Measurements from ENCODE around the gene HSPA12A.

DNA sequence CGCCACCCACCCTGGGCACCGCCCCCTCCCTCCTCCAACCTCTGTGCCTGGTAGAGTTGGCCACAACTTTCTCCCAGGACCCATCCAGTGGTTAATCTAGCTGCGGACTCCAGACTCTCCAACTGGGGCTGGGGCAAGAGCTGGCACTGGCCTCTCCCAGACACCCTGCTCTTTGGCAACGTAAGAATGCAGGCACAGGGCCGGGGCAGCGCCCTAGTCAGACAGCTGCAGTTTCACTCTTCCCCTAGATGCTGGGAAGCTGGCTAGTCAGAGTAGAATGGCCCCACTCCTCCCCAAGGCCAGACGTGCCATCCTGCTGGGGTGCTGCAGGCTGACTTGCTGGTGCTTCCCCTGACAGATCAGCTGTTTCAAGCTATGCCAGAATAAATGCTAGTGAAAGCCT is 22.1 kb downstream of the HSPA12A start:
- TF ChIP-seq, protein P1, sequence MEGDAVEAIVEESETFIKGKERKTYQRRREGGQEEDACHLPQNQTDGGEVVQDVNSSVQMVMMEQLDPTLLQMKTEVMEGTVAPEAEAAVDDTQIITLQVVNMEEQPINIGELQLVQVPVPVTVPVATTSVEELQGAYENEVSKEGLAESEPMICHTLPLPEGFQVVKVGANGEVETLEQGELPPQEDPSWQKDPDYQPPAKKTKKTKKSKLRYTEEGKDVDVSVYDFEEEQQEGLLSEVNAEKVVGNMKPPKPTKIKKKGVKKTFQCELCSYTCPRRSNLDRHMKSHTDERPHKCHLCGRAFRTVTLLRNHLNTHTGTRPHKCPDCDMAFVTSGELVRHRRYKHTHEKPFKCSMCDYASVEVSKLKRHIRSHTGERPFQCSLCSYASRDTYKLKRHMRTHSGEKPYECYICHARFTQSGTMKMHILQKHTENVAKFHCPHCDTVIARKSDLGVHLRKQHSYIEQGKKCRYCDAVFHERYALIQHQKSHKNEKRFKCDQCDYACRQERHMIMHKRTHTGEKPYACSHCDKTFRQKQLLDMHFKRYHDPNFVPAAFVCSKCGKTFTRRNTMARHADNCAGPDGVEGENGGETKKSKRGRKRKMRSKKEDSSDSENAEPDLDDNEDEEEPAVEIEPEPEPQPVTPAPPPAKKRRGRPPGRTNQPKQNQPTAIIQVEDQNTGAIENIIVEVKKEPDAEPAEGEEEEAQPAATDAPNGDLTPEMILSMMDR (conservative IDR thresholded peaks at IDR 0.05 in 1 of 2, IDR thresholded peaks at IDR 0.05 in 1 of 2; ENCODE audit: low read depth in 1 of 2, low read length in 2 of 2) = no peak
- TF ChIP-seq EZH2 (IDR thresholded peaks at IDR 0.05; ENCODE audit: low read length, missing control alignments) = no peak

Data from fibroblast of lung (primary cell).